SK-N-SH (cell line): ENCODE results near the gene NELFB.

Source experiments
- CHD2 ChIP-seq: fragments of 150-350 bp; IDR thresholded peaks from 2 replicates; pipeline ENCODE4 v1.6.1; 2018; ENCODE audit warnings: low read length; ENCODE audit not compliant: partially characterized antibody
- FOXJ3 ChIP-seq: sonication (generic); formaldehyde crosslinking; IDR thresholded peaks from 2 replicates; pipeline ENCODE4 v1.5.1; 2020; ENCODE audit warnings: mild to moderate bottlenecking, missing genetic modification reagents
- FOXM1 ChIP-seq: IDR thresholded peaks from 2 replicates; pipeline ENCODE4 v1.4.0; 2012; ENCODE audit warnings: low read depth, mild to moderate bottlenecking
- GATA2 ChIP-seq: sonication (generic); formaldehyde crosslinking; IDR thresholded peaks from 2 replicates; pipeline ENCODE4 v1.5.0; 2020; ENCODE audit warnings: mild to moderate bottlenecking, missing genetic modification reagents
- JUND ChIP-seq: IDR thresholded peaks from 2 replicates; pipeline ENCODE4 v1.4.0; 2012
- POLR2AphosphoS5 ChIP-seq: IDR thresholded peaks from 2 replicates; pipeline ENCODE4 v1.6.1; 2012; ENCODE audit warnings: low read depth, low read length
- TAF1 ChIP-seq: IDR thresholded peaks from 2 replicates; pipeline ENCODE4 v1.6.1; 2012; ENCODE audit warnings: low read depth, mild to moderate bottlenecking, low read length, moderate library complexity, borderline replicate concordance
- TF ChIP-seq, protein P1 (sequence below): fragments of 200-600 bp; sonication (generic); IDR thresholded peaks from 2 replicates; pipeline ENCODE4 v1.6.1; 2017; ENCODE audit warnings: antibody characterized with exemption, mild to moderate bottlenecking, moderate library complexity
- TF ChIP-seq, protein P2 (sequence below): IDR thresholded peaks from 2 replicates; pipeline ENCODE4 v1.4.0; 2012; ENCODE audit warnings: low read depth

DNA sequence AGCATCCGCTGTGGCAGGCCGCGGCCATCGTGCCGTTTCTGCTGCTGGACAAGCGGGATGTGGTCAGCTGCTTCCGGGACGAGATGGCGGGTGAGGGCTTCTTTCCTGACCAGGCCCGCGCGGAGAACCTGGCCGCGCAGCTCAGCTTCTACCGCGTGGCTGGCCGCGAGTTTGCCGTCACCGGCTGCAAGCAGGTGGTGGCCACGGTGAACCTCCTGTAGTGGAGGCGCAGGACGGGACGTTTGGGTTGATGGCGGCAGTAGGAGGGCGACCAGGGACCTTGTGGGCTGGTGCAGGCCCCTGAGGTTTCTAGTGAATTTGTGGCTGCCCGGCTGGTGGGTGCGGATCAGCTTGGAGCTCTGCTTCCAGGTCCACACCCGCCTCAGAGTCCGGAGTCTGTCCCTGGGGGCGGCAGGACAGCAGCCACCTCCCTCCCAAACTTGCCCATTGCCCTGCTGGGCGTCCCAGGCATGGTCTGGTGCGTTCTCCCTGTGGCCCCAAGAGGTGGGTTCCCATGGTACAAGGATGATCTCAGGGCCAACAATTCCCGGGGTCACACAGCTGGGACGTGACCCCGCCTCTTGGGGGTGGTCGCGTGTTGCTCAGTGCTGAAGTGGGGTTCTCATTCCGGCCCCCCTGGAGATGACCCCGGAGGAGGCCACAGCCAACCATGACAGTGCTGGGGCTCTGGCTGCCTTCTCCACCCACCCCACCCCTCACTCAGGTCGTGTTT is 24.8 kb downstream of the NELFB start:
- no peak for TF ChIP-seq POLR2AphosphoS5
- TF ChIP-seq GATA2, result no peak
- TF ChIP-seq FOXJ3 (CRISPR knock-in tag), result no peak
- no peak for TF ChIP-seq CHD2
- TF ChIP-seq, protein P1, sequence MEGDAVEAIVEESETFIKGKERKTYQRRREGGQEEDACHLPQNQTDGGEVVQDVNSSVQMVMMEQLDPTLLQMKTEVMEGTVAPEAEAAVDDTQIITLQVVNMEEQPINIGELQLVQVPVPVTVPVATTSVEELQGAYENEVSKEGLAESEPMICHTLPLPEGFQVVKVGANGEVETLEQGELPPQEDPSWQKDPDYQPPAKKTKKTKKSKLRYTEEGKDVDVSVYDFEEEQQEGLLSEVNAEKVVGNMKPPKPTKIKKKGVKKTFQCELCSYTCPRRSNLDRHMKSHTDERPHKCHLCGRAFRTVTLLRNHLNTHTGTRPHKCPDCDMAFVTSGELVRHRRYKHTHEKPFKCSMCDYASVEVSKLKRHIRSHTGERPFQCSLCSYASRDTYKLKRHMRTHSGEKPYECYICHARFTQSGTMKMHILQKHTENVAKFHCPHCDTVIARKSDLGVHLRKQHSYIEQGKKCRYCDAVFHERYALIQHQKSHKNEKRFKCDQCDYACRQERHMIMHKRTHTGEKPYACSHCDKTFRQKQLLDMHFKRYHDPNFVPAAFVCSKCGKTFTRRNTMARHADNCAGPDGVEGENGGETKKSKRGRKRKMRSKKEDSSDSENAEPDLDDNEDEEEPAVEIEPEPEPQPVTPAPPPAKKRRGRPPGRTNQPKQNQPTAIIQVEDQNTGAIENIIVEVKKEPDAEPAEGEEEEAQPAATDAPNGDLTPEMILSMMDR, result no peak
- no peak for TF ChIP-seq FOXM1
- TF ChIP-seq TAF1, result no peak
- TF ChIP-seq JUND, result no peak
- TF ChIP-seq, protein P2, sequence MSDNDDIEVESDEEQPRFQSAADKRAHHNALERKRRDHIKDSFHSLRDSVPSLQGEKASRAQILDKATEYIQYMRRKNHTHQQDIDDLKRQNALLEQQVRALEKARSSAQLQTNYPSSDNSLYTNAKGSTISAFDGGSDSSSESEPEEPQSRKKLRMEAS, result no peak
